ENCODE results near the gene SLC25A1.

SLC25A1 gene

GRCh38 chr22:19129871-19130270, 48.7 kb downstream of the SLC25A1 start:
- no peak overlapping the region for H3K27ac ChIP-seq (ENCODE audit: low read length)
- no peaks in the 10 kb centered on the region for H3K9me3 ChIP-seq (ENCODE audit: insufficient read depth, low read depth, low read length)
- H3K4me3 ChIP-seq (ENCODE audit: low read length), result no peak overlapping the region
- H3K36me3 ChIP-seq (ENCODE audit: insufficient read depth, low read depth, low read length), result peaks cover 22% of the 10 kb centered on the region
- H3K27me3 ChIP-seq (ENCODE audit: insufficient read depth, low read length), result peaks cover under 1% of the 10 kb centered on the region; the same call in 1 of the 2 replicates
- no peaks in the 10 kb centered on the region for H3K4me1 ChIP-seq (ENCODE audit: insufficient read depth, low read length)
- H3K9ac ChIP-seq (ENCODE audit: low read depth, low read length), result no peak overlapping the region

- H3K9ac ChIP-seq (ENCODE audit: low read depth, low read length), result no peak overlapping the region
- no peak overlapping the region for H3K27ac ChIP-seq (ENCODE audit: low read length)
- no peaks in the 10 kb centered on the region for H3K4me1 ChIP-seq (ENCODE audit: insufficient read depth, low read length)
- peaks cover 15% of the 10 kb centered on the region for H3K36me3 ChIP-seq (ENCODE audit: insufficient read depth, low read depth, low read length)
- H3K27me3 ChIP-seq (ENCODE audit: insufficient read depth, low read length), result peaks cover 5% of the 10 kb centered on the region; the same call in 1 of the 2 replicates
- H3K9me3 ChIP-seq (ENCODE audit: insufficient read depth, low read depth, low read length), result no peaks in the 10 kb centered on the region
- H3K4me3 ChIP-seq (ENCODE audit: low read length), result no peak overlapping the region
These were observed 49.4 kb downstream of the SLC25A1 start for GRCh38 chr22:19128946-19129727.

- Histone ChIP-seq H3K4me3 (ENCODE audit: low read length) (no peak overlapping the region), H3K27ac (ENCODE audit: low read length) (no peak overlapping the region), H3K9ac (ENCODE audit: low read depth, low read length) (no peak overlapping the region), H3K36me3 (ENCODE audit: insufficient read depth, low read depth, low read length) (peaks cover 4% of the 10 kb centered on the region; the same call in 1 of the 2 replicates), H3K27me3 (ENCODE audit: insufficient read depth, low read length) (peaks cover 5% of the 10 kb centered on the region; the same call in 1 of the 2 replicates), H3K4me1 (ENCODE audit: insufficient read depth, low read length) (no peaks in the 10 kb centered on the region; the same call in 1 of the 2 replicates), H3K9me3 (ENCODE audit: insufficient read depth, low read depth, low read length) (no peaks in the 10 kb centered on the region)
These were observed 50.5 kb downstream of the SLC25A1 start for GRCh38 chr22:19128009-19128401.

GRCh38 chr22:19127329-19128008, 51.1 kb downstream of the SLC25A1 start:
- no peaks in the 10 kb centered on the region; the same call in 1 of the 2 replicates for H3K4me1 ChIP-seq (ENCODE audit: insufficient read depth, low read length)
- H3K27me3 ChIP-seq (ENCODE audit: insufficient read depth, low read length), result peaks cover 5% of the 10 kb centered on the region; the same call in 1 of the 2 replicates
- H3K9ac ChIP-seq (ENCODE audit: low read depth, low read length), result no peak overlapping the region
- no peaks in the 10 kb centered on the region for H3K9me3 ChIP-seq (ENCODE audit: insufficient read depth, low read depth, low read length)
- no peak overlapping the region for H3K4me3 ChIP-seq (ENCODE audit: low read length)
- 0 out of 2 replicates have a peak, but pooled peaks cover under 1% of the 10 kb centered on the region for H3K36me3 ChIP-seq (ENCODE audit: insufficient read depth, low read depth, low read length)
- H3K27ac ChIP-seq (ENCODE audit: low read length), result no peak overlapping the region

GRCh38 chr22:19126309-19127273, 51.9 kb downstream of the SLC25A1 start:
- no peak overlapping the region for H3K4me3 ChIP-seq (ENCODE audit: low read length)
- no peak overlapping the region for H3K9ac ChIP-seq (ENCODE audit: low read depth, low read length)
- H3K4me1 ChIP-seq (ENCODE audit: insufficient read depth, low read length), result no peaks in the 10 kb centered on the region; the same call in 1 of the 2 replicates

More at GRCh38 chr22:19126309-19127273, 51.9 kb downstream of the SLC25A1 start:
- peaks cover 5% of the 10 kb centered on the region; the same call in 1 of the 2 replicates for H3K27me3 ChIP-seq (ENCODE audit: insufficient read depth, low read length)
- no peaks in the 10 kb centered on the region for H3K9me3 ChIP-seq (ENCODE audit: insufficient read depth, low read depth, low read length)
- H3K27ac ChIP-seq (ENCODE audit: low read length), result no peak overlapping the region
- no peaks in the 10 kb centered on the region for H3K36me3 ChIP-seq (ENCODE audit: insufficient read depth, low read depth, low read length)
